ENCODE results near the gene OPN1MW. TPM values are rescaled to one million over a fixed set of nuclear protein-coding genes. Genes with fewer than 3 reads are reported as not detected.
A peak's percentile ranks its signal among the peaks of the same experiment; 100 is the strongest.
"Not testable (repeated sequence)": the region's sequence is repeated elsewhere in the genome, so short reads cannot be mapped to it uniquely, and the experiment has no call there.

OPN1MW gene
- not detected in 2 replicates for total RNA-seq

- H3K27ac Mint-ChIP-seq; H3K4me1 Mint-ChIP-seq (ENCODE audit: low read depth); intact Hi-C loops (cut with micrococcal nuclease); H3K36me3 Mint-ChIP-seq (ENCODE audit: low read depth); DNase-seq (ENCODE audit: low spot score); H3K4me3 Mint-ChIP-seq; H3K27me3 Mint-ChIP-seq (ENCODE audit: insufficient read depth); H3K9me3 Mint-ChIP-seq: not testable (repeated sequence)
Observed at GRCh38 chrX:154182296-154182695, at the start of gene OPN1MW. Gene OPN1MW (plus strand): TSS chrX:154182596. CDS start chrX:154182678, 82 bp downstream.

- Mint-ChIP-seq H3K9me3 (no peaks in the 10 kb centered on the region), H3K4me3 (peak overlapping the region; percentile 64), H3K4me1 (ENCODE audit: low read depth) (peaks cover 12% of the 10 kb centered on the region), H3K27ac (peak overlapping the region; percentile 79), H3K27me3 (ENCODE audit: insufficient read depth) (peaks cover 2% of the 10 kb centered on the region), H3K36me3 (ENCODE audit: low read depth) (no peaks in the 10 kb centered on the region)
- intact Hi-C loops (cut with micrococcal nuclease) = no loop called here
- no peak for DNase-seq (ENCODE audit: low spot score)
Observed at GRCh38 chrX:154135458-154136229, 46.8 kb upstream of the OPN1MW start.

- H3K27me3 Mint-ChIP-seq (ENCODE audit: insufficient read depth) = peaks cover 2% of the 10 kb centered on the region
- peak overlapping the region; percentile 68 for H3K4me3 Mint-ChIP-seq
- intact Hi-C loops (cut with micrococcal nuclease) = no loop called here
- peak overlapping the region; percentile 79 for H3K27ac Mint-ChIP-seq
- no peaks in the 10 kb centered on the region for H3K9me3 Mint-ChIP-seq
- peak; percentile 51 for DNase-seq (ENCODE audit: low spot score)
- H3K4me1 Mint-ChIP-seq (ENCODE audit: low read depth) = peaks cover 12% of the 10 kb centered on the region
- H3K36me3 Mint-ChIP-seq (ENCODE audit: low read depth) = no peaks in the 10 kb centered on the region
Observed at GRCh38 chrX:154136627-154137161, 45.7 kb upstream of the OPN1MW start.

- H3K9me3 Mint-ChIP-seq = no peaks in the 10 kb centered on the region
- H3K36me3 Mint-ChIP-seq (ENCODE audit: low read depth) = no peaks in the 10 kb centered on the region
- H3K27me3 Mint-ChIP-seq (ENCODE audit: insufficient read depth) = peaks cover 2% of the 10 kb centered on the region
- peaks cover 12% of the 10 kb centered on the region for H3K4me1 Mint-ChIP-seq (ENCODE audit: low read depth)
- DNase-seq (ENCODE audit: low spot score) = no peak
- no peak overlapping the region for H3K27ac Mint-ChIP-seq
- intact Hi-C loops (cut with micrococcal nuclease) = no loop called here
- no peak overlapping the region for H3K4me3 Mint-ChIP-seq
Observed at GRCh38 chrX:154138857-154139256, 43.5 kb upstream of the OPN1MW start.

GRCh38 chrX:154140206-154140605 lies 42.2 kb upstream of the OPN1MW start:
- Mint-ChIP-seq H3K4me3 (no peak overlapping the region), H3K27ac (no peak overlapping the region), H3K4me1 (ENCODE audit: low read depth) (peaks cover 12% of the 10 kb centered on the region), H3K36me3 (ENCODE audit: low read depth) (no peaks in the 10 kb centered on the region), H3K9me3 (no peaks in the 10 kb centered on the region), H3K27me3 (ENCODE audit: insufficient read depth) (peaks cover 2% of the 10 kb centered on the region)
- no peak for DNase-seq (ENCODE audit: low spot score)
- intact Hi-C loops (cut with micrococcal nuclease) = no loop called here

GRCh38 chrX:154140742-154141141 lies 41.7 kb upstream of the OPN1MW start:
- Mint-ChIP-seq H3K36me3 (ENCODE audit: low read depth) (no peaks in the 10 kb centered on the region), H3K27ac (no peak overlapping the region), H3K4me3 (no peak overlapping the region), H3K27me3 (ENCODE audit: insufficient read depth) (peaks cover 2% of the 10 kb centered on the region), H3K9me3 (no peaks in the 10 kb centered on the region), H3K4me1 (ENCODE audit: low read depth) (peaks cover 8% of the 10 kb centered on the region)
- intact Hi-C loops (cut with micrococcal nuclease) = no loop called here
- no peak for DNase-seq (ENCODE audit: low spot score)

- H3K27me3 Mint-ChIP-seq (ENCODE audit: insufficient read depth) = peaks cover 2% of the 10 kb centered on the region
- H3K9me3 Mint-ChIP-seq = no peaks in the 10 kb centered on the region
- DNase-seq (ENCODE audit: low spot score) = no peak
- no peaks in the 10 kb centered on the region for H3K4me1 Mint-ChIP-seq (ENCODE audit: low read depth)
- intact Hi-C loops (cut with micrococcal nuclease) = no loop called here
- H3K4me3 Mint-ChIP-seq = no peak overlapping the region
- no peak overlapping the region for H3K27ac Mint-ChIP-seq
- no peaks in the 10 kb centered on the region for H3K36me3 Mint-ChIP-seq (ENCODE audit: low read depth)
Observed at GRCh38 chrX:154142386-154142785, 40.0 kb upstream of the OPN1MW start.

GRCh38 chrX:154142950-154143745 lies 39.2 kb upstream of the OPN1MW start:
- H3K27ac Mint-ChIP-seq = no peak overlapping the region
- no peak for DNase-seq (ENCODE audit: low spot score)
- peaks cover 2% of the 10 kb centered on the region for H3K27me3 Mint-ChIP-seq (ENCODE audit: insufficient read depth)
- intact Hi-C loops (cut with micrococcal nuclease) = no loop called here
- no peaks in the 10 kb centered on the region for H3K4me1 Mint-ChIP-seq (ENCODE audit: low read depth)
- no peak overlapping the region for H3K4me3 Mint-ChIP-seq
- no peaks in the 10 kb centered on the region for H3K9me3 Mint-ChIP-seq
- no peaks in the 10 kb centered on the region for H3K36me3 Mint-ChIP-seq (ENCODE audit: low read depth)

GRCh38 chrX:154144010-154144409 lies 38.4 kb upstream of the OPN1MW start, which contains the start of gene OPN1LW:
Gene OPN1LW (plus strand): TSS chrX:154144243. CDS start chrX:154144284, 41 bp downstream.
- H3K9me3 Mint-ChIP-seq; H3K27ac Mint-ChIP-seq; H3K36me3 Mint-ChIP-seq (ENCODE audit: low read depth); H3K4me1 Mint-ChIP-seq (ENCODE audit: low read depth); H3K27me3 Mint-ChIP-seq (ENCODE audit: insufficient read depth); H3K4me3 Mint-ChIP-seq; DNase-seq (ENCODE audit: low spot score); intact Hi-C loops (cut with micrococcal nuclease): not testable (repeated sequence)

GRCh38 chrX:154151030-154151429 lies 31.4 kb upstream of the OPN1MW start:
- H3K27me3 Mint-ChIP-seq (ENCODE audit: insufficient read depth); H3K4me3 Mint-ChIP-seq; H3K36me3 Mint-ChIP-seq (ENCODE audit: low read depth); H3K27ac Mint-ChIP-seq; DNase-seq (ENCODE audit: low spot score); intact Hi-C loops (cut with micrococcal nuclease); H3K4me1 Mint-ChIP-seq (ENCODE audit: low read depth); H3K9me3 Mint-ChIP-seq: not testable (repeated sequence)

GRCh38 chrX:154156221-154156620 lies 26.2 kb upstream of the OPN1MW start:
- H3K4me3 Mint-ChIP-seq; H3K4me1 Mint-ChIP-seq (ENCODE audit: low read depth); H3K27ac Mint-ChIP-seq; H3K36me3 Mint-ChIP-seq (ENCODE audit: low read depth); intact Hi-C loops (cut with micrococcal nuclease); DNase-seq (ENCODE audit: low spot score); H3K9me3 Mint-ChIP-seq; H3K27me3 Mint-ChIP-seq (ENCODE audit: insufficient read depth): not testable (repeated sequence)

GRCh38 chrX:154157207-154157606 lies 25.2 kb upstream of the OPN1MW start:
- H3K4me1 Mint-ChIP-seq (ENCODE audit: low read depth); H3K27me3 Mint-ChIP-seq (ENCODE audit: insufficient read depth); H3K9me3 Mint-ChIP-seq; H3K4me3 Mint-ChIP-seq; DNase-seq (ENCODE audit: low spot score); intact Hi-C loops (cut with micrococcal nuclease); H3K27ac Mint-ChIP-seq; H3K36me3 Mint-ChIP-seq (ENCODE audit: low read depth): not testable (repeated sequence)

GRCh38 chrX:154159345-154159744 lies 23.1 kb upstream of the OPN1MW start:
- DNase-seq (ENCODE audit: low spot score); intact Hi-C loops (cut with micrococcal nuclease); H3K27me3 Mint-ChIP-seq (ENCODE audit: insufficient read depth); H3K36me3 Mint-ChIP-seq (ENCODE audit: low read depth); H3K27ac Mint-ChIP-seq; H3K4me1 Mint-ChIP-seq (ENCODE audit: low read depth); H3K4me3 Mint-ChIP-seq; H3K9me3 Mint-ChIP-seq: not testable (repeated sequence)
